GM12878 (cell line): ENCODE results near the gene ITPRIP. TPM values are rescaled to one million over a fixed set of nuclear protein-coding genes. Genes with fewer than 3 reads are reported as not detected.

ENCODE experiments used
- ATAC-seq: fragments of 200-7000 bp; cut with Tn5 transposase; 3 replicates; pipeline ENCODE4 v1.9.1; 2020; ENCODE audit warnings: mild to moderate bottlenecking, moderate library complexity
- BruUV-seq: library from RNA; stranded (reverse); fragments of 400-500 nt; replicated peaks from 2 replicates; lab custom pipeline; 2021; lab: Mats Ljungman, UMichigan
- CTCF ChIA-PET: fragments of 300-600 bp; sonication (Branson Sonifier 250); formaldehyde crosslinking; extraction: SDS; loops from one replicate; lab custom pipeline; 2021; ENCODE audit warnings: inconsistent platforms; lab: Yijun Ruan, JAX
- POLR2A ChIA-PET: fragments of 350-600 bp; formaldehyde crosslinking; extraction: SDS; loops from one replicate; lab custom pipeline; 2021; ENCODE audit warnings: inconsistent platforms; lab: Charles Lee
- RAD21 ChIA-PET: fragments of 300-600 bp; sonication (Branson Sonifier 250); formaldehyde crosslinking; loops from one replicate; lab custom pipeline; 2023; ENCODE audit warnings: antibody characterized with exemption; ENCODE audit not compliant: unreplicated experiment; lab: Charles Lee
- SMC1A ChIA-PET: fragments of 300-600 bp; sonication (Branson Sonifier 250); formaldehyde crosslinking; loops from one replicate; lab custom pipeline; 2023; ENCODE audit not compliant: unreplicated experiment, uncharacterized antibody; lab: Charles Lee
- DNase-seq: peaks from one replicate; pipeline ENCODE4 v3.0.0-alpha.2; 2011; ENCODE audit warnings: low read depth, low spot score
- FAIRE-seq: peaks from 3 replicates; lab custom pipeline; 2011; peaks lifted over from hg19 to GRCh38; lab: Jason Lieb, UNC
- H2AFZ ChIP-seq: 2 replicates; pipeline ENCODE4 v1.6.0; 2011; ENCODE audit warnings: low read depth, low read length, control low read depth; ENCODE audit not compliant: control insufficient read depth
- H3K27ac ChIP-seq: 2 replicates; pipeline ENCODE4 v1.5.1; 2011; ENCODE audit warnings: control low read depth; ENCODE audit not compliant: control insufficient read depth, insufficient read depth
- H3K27me3 ChIP-seq, 2 experiments: replicated peaks in 1 of 2; 2 replicates each; pipeline versions ENCODE4 v1.6.0 to v1.6.1; 2011; ENCODE audit warnings: low read length in 1 of 2; ENCODE audit not compliant: control insufficient read depth in 2 of 2, insufficient read depth in 2 of 2
- H3K36me3 ChIP-seq, 2 experiments: 2 replicates each; pipeline ENCODE4 v1.5.1; 2011; ENCODE audit warnings: low read length in 1 of 2; ENCODE audit not compliant: control insufficient read depth in 2 of 2, insufficient read depth in 2 of 2
- H3K4me1 ChIP-seq: 2 replicates; pipeline ENCODE4 v1.6.1; 2011; ENCODE audit warnings: mild to moderate bottlenecking, low read length, moderate library complexity, mixed read lengths; ENCODE audit not compliant: control insufficient read depth, insufficient read depth
- H3K4me2 ChIP-seq: 2 replicates; pipeline ENCODE4 v1.6.0; 2011; ENCODE audit warnings: control low read depth; ENCODE audit not compliant: control insufficient read depth, insufficient read depth
- H3K4me3 ChIP-seq: fragments of 200-600 bp; sonication (generic); 2 replicates; pipeline ENCODE4 v1.5.1; 2016
- H3K79me2 ChIP-seq: 2 replicates; pipeline ENCODE4 v1.6.0; 2011; ENCODE audit warnings: low read length; ENCODE audit not compliant: control insufficient read depth, insufficient read depth
- H3K9ac ChIP-seq: 2 replicates; pipeline ENCODE4 v1.8.0; 2011; ENCODE audit warnings: low read length, control low read depth, mixed read lengths; ENCODE audit not compliant: control insufficient read depth, insufficient read depth
- H3K9me3 ChIP-seq: replicated peaks from 3 replicates; pipeline ENCODE4 v1.5.1; 2011; ENCODE audit warnings: mild to moderate bottlenecking, low read length; ENCODE audit not compliant: control insufficient read depth, insufficient read depth
- H4K20me1 ChIP-seq: 2 replicates; pipeline ENCODE4 v1.6.0; 2011; ENCODE audit not compliant: control insufficient read depth, insufficient read depth
- BACH1 ChIP-seq: fragments of 450-650 bp; IDR thresholded peaks from 2 replicates; pipeline ENCODE4 v1.6.1; 2017; ENCODE audit warnings: mild to moderate bottlenecking, borderline replicate concordance
- BHLHE40 ChIP-seq, 2 experiments: fragments of 450-650 bp in 1 of 2; IDR thresholded peaks; 2 replicates each; pipeline ENCODE4 v1.6.1; 2011 to 2017; ENCODE audit warnings: low read depth in 2 of 2, borderline replicate concordance in 1 of 2, improper control_type of control experiment in 1 of 2, low read length in 1 of 2, mild to moderate bottlenecking in 1 of 2
- CEBPB ChIP-seq, 2 experiments: fragments of 150-350 bp in 1 of 2; IDR thresholded peaks; 2 replicates each; pipeline ENCODE4 v1.6.1; 2012 to 2014; ENCODE audit warnings: low read depth in 2 of 2, low read length in 2 of 2, borderline replicate concordance in 1 of 2, inconsistent platforms in 1 of 2
- MYB ChIP-seq: fragments of 150-350 bp; IDR thresholded peaks from 2 replicates; pipeline ENCODE4 v1.6.1; 2014; ENCODE audit warnings: mild to moderate bottlenecking, low read depth, low read length, borderline replicate concordance
- SUZ12 ChIP-seq: fragments of 200-600 bp; sonication (generic); IDR thresholded peaks from one replicate; pipeline ENCODE4 v1.6.1; 2018; ENCODE audit warnings: antibody characterized with exemption, mild to moderate bottlenecking; ENCODE audit not compliant: unreplicated experiment
- ZZZ3 ChIP-seq: IDR thresholded peaks from 2 replicates; pipeline ENCODE4 v1.6.1; 2011; ENCODE audit warnings: low read depth; ENCODE audit not compliant: control insufficient read depth, insufficient read length
- WGBS: methylation state at CpG from one replicate; pipeline ENCODE4 v1.1.6; 2016; ENCODE audit warnings: low lambda C conversion rate; ENCODE audit not compliant: insufficient replicate concordance, insufficient coverage; ENCODE audit errors: missing lambda C conversion rate; 5-methylcytosine and 5-hydroxymethylcytosine counted together
- in situ Hi-C: fragments of 300-500 bp; cut with MboI; formaldehyde crosslinking; loops from 9 replicates; pipeline ENCODE4 v1.14.3; 2018; ENCODE audit warnings: mixed read lengths
- intact Hi-C: fragments of 100-400 bp; cut with micrococcal nuclease; formaldehyde crosslinking; loops from one replicate; pipeline ENCODE4 v1.14.2; 2022; ENCODE audit not compliant: unreplicated experiment
- polyA plus RNA-seq, 11 experiments: library from polyadenylated mRNA; depleted of rRNA in 4 of 11; unstranded in 6 of 11; stranded (reverse) in 5 of 11; fragments of >200 nt; fragmentation: Nextera tagmentation in 4 of 11; fragmentation: Illumina TruSeq in 1 of 11; extraction: Ambion mirVana in 4 of 11; extraction: Trizol in 1 of 11; gene quantifications; 1 replicate in 1 of 11; 2 replicates in 10 of 11; pipeline versions ENCODE4 v1.2.1 to v1.2.3, GENCODE V29; 2011 to 2016; ENCODE audit warnings: inconsistent platforms in 2 of 11, missing spikeins in 2 of 11, low read depth in 1 of 11
- total RNA-seq, 4 experiments: library from RNA; depleted of rRNA in 3 of 4; stranded (reverse); fragments of >200 nt in 3 of 4; fragmentation: Illumina TruSeq in 1 of 4; extraction: Trizol in 1 of 4; gene quantifications; 2 replicates each; pipeline versions ENCODE4 v1.2.1 to v1.2.3, GENCODE V29; 2013 to 2021

The ITPRIP gene
- total and polyA plus RNA-seq, 10 of the 15 experiments (the other 5 are each of a cell fraction or from before 2014, with no cell fraction given) = 0.82 to 10.4 (median 5.9) TPM

DNA sequence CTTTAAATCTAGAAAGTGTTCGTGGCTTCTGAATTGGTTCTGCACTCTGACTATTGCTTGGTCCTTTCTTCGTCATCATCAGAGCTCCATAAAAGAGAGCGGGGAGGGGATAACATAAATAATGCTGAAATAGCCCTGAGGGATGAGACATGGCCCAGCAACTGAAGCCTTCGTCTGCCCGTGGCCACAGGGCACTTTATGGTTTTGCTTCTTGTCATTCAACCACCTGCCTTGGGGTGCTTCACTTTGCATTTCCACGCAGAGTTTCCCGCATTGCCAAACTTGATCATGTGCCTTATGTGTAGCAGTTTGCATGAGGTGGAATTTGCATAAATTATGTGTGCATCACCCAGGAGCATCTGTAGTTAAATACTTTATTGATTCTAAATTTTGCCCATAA is 53.4 kb downstream of the ITPRIP start:
- Histone ChIP-seq H3K4me3 (no peak overlapping the region), H3K9me3 (no peaks in the 10 kb centered on the region), H3K79me2 (no peaks in the 10 kb centered on the region), H3K9ac (no peak overlapping the region), H3K27ac (no peak overlapping the region), H3K4me1 (no peaks in the 10 kb centered on the region), H3K4me2 (no peak overlapping the region), H3K36me3 (no peaks in the 10 kb centered on the region), H3K27me3 (peaks cover 0 to 1% of the 10 kb centered on the region in 2 experiments; a peak in 2 of 4 replicates), H2AFZ (no peak overlapping the region), H4K20me1 (no peaks in the 10 kb centered on the region)
- ChIA-PET CTCF (interaction anchor here (2.7 to 12.8 kb wide), 2 partner anchors 10 to 67 kb away, joined by 31 to 333 read pairs; partner anchors contain the start of gene CFAP58), SMC1A (interaction anchor here (2.2 kb wide), 1 partner anchor 10 kb away, joined by 12 read pairs; no protein-coding TSS in a partner anchor), POLR2A (no interaction called here), RAD21 (interaction anchor here (1.0 to 1.4 kb wide), 2 partner anchors 10 to 67 kb away, joined by 3 to 4 read pairs; no protein-coding TSS in a partner anchor)
- no peak for DNase-seq
- BruUV-seq = no TSS peak
- in situ Hi-C loops (no loop called here), intact Hi-C loops (no loop called here)
- no peak for TF ChIP-seq BHLHE40 (IDR thresholded peaks at IDR 0.05; ENCODE audit: borderline replicate concordance in 1 of 2, low read depth in 2 of 2, low read length in 1 of 2)
- TF ChIP-seq ZZZ3 = no peak
- TF ChIP-seq SUZ12 = no peak
- no peak for TF ChIP-seq CEBPB (IDR thresholded peaks at IDR 0.05; ENCODE audit: borderline replicate concordance in 1 of 2, low read depth in 2 of 2, low read length in 2 of 2)
- WGBS = 36% methylated on average over 7 of the region's 7 CpGs
- FAIRE-seq = no peak
- no peak for ATAC-seq

DNA sequence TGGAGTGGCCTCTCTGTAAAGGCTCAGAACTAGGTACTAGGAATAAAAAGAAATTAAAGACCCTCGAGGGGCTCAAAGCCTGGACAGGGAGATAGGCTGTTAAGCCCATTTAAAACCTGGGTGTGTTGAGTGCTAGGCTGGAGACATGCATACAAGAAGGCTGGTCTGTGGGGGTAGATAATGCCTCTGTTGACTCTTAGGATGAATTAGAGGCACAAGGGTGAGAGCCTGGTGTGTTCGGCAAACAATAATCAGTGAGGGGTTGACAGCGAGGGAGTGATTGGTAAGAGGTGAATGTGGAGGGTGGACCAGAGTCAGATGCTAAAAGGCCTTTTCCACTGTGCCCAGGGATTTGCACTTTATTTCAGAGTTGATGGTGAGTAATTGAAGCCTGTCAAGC is 56.6 kb downstream of the ITPRIP start:
- Histone ChIP-seq H3K36me3 (no peaks in the 10 kb centered on the region), H3K9ac (no peak overlapping the region), H3K27ac (no peak overlapping the region), H2AFZ (no peak overlapping the region), H4K20me1 (no peaks in the 10 kb centered on the region), H3K4me2 (no peak overlapping the region), H3K9me3 (no peaks in the 10 kb centered on the region), H3K79me2 (no peaks in the 10 kb centered on the region), H3K4me1 (no peaks in the 10 kb centered on the region), H3K27me3 (peaks cover 2 to 3% of the 10 kb centered on the region in 2 experiments; a peak in 3 of 4 replicates), H3K4me3 (no peak overlapping the region)
- POLR2A ChIA-PET = no interaction called here
- no TSS peak for BruUV-seq
- CTCF ChIA-PET = interaction anchor here (1.4 to 9.3 kb wide), 5 partner anchors 8 to 69 kb away, joined by 5 to 120 read pairs (median 18); no protein-coding TSS in a partner anchor
- FAIRE-seq (no peak), ATAC-seq (no peak), DNase-seq (no peak)
- RAD21 ChIA-PET = no interaction called here
- in situ Hi-C loops = no loop called here
- SMC1A ChIA-PET = interaction anchor here (1.1 kb wide), 1 partner anchor 68 kb away, joined by 4 read pairs; no protein-coding TSS in a partner anchor
- TF ChIP-seq MYB = no peak
- TF ChIP-seq BACH1 = no peak
- intact Hi-C loops = no loop called here
- 49% methylated on average over 3 of the region's 3 CpGs for WGBS
